Activated CD8-positive, alpha-beta memory T cell treated with anti-CD3 and anti-CD28 coated beads, Interleukin-2, amount 50 U/mL, for 4 hours (primary cell): Measurements from ENCODE around the gene PRSS12.
A peak's percentile ranks its signal among the peaks of the same experiment; 100 is the strongest.
"Not testable (repeated sequence)": the region's sequence is repeated elsewhere in the genome, so short reads cannot be mapped to it uniquely, and the experiment has no call there.

ENCODE experiments used
- DNase-seq: peaks from one replicate; pipeline ENCODE4 v3.0.0-alpha.2; 2020

The PRSS12 gene

DNA sequence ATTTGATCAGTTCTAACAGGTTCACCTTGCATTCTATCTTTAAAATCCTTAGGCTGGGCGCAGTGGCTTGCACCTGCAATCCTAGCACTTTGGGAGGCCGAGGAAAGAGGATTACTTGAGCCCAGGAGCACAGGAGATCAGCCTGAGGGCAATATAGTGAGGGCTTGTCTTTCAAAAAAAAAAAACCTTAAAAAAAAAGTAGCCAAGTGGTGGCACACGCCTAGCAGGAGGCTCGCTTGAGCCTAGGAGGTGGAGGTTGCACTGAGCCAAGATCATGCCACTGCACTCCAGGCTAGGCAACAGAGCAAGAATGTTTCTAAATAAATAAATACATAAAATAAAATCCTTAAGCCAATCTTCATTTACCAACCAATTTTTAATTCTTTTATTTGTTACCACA is 75.6 kb downstream of the PRSS12 start:
- DNase-seq = no peak

DNA sequence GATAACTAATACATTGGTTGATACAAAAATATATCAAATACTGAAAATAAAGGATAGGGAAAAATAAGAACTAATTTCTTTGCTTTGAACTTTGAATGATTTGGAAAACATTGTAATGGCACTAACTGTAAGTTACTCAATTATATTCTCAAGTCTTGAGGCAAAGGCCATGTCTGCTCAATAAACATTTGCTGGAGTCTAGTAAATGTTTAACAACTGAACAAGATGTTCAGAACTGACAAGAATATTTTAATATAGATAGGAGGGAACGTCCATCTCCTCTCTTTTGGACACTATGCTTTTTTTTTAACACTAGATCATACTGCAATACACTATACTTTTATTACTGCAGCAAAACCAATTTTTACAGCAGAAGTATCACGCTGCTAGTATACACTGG is 76.2 kb downstream of the PRSS12 start:
- DNase-seq = no peak

DNA sequence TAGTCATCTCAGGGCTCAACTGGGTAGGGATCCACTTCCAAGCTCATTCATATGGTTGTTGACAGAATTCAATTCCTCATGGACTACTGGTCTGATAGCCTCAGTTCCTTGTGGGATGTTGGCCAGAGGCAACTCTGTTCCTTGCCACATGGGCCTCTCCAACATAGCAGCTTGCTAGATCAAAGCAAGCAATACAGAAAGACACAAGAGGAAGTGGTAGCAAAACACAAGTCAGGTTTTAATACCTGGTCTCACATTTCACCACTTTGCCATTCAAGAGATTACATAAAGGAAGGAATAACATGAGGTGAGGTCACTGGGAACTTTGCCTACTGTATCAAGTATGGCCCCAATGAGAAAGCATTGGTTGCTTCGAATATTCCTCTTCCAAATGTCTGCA is 79.2 kb downstream of the PRSS12 start:
- no peak for DNase-seq

DNA sequence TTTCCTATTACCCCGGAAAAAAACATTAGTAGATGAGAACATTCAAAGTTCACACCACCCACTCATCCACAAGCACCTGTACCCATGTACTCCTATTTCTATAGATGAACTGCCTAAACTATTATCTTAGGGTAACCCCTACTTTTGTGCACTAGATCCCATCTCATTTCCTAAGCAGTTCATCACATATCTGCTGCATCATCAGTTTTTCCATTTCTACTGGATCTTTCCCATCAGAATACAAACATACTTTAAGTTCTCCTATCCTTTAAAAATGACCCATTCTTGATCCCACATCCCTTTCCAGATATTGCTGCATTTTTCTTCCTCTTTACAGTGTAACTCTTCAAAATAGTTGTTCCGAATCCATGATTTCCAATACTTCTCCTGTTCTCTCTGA is 81.0 kb downstream of the PRSS12 start:
- no peak for DNase-seq

DNA sequence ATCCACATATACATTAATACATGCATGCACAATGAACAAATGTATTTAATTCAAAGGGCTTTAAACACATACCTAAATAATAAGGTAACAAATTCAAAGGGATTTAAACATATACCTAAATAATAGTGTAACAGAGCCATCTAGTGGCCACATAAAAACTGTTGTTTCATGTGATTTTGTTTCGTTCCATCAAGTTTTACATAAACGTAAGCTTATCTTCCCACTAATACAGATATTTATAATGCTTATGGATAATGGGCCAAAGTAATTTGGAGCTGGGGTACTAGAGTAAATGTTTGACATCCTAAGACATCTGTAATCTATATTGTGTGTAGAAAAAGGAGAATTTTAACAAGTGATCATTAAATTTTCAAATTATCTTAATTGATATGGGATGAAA is 82.3 kb downstream of the PRSS12 start:
- DNase-seq = no peak

DNA sequence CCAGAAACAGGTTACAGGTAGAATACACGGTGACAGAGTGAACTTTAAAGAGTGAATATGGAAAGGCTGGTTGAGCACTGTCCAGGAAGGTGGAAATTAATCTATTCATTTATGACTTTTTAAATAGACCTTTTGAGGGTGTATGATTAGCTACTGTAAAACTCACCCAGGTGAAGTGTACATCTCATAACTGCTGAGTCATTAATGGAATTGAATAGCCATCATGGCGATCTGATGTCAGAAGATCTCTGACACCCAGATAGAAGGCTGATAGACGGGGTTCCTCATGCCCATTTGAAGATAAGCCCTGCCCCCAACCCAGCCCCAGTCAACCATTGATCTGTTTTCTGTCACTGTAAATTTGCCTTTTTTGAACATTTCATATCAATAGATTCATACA is 84.0 kb downstream of the PRSS12 start:
- DNase-seq = no peak

DNA sequence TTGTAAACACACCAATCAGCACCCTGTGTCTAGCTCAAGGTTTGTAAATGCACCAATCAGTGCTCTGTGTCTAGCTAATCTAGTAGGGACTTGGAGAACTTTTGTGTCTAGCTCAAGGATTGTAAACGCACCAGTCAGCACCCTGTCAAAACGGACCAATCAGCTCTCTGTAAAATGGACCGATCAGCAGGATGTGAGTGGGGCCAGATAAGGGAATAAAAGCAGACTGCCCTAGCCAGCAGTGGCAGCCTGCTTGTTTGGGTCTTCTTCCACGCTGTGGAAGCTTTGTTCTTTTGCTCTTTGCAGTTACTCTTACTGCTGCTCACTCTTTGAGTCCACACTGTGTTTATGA is 86.7 kb downstream of the PRSS12 start:
- not testable (repeated sequence) for DNase-seq

DNA sequence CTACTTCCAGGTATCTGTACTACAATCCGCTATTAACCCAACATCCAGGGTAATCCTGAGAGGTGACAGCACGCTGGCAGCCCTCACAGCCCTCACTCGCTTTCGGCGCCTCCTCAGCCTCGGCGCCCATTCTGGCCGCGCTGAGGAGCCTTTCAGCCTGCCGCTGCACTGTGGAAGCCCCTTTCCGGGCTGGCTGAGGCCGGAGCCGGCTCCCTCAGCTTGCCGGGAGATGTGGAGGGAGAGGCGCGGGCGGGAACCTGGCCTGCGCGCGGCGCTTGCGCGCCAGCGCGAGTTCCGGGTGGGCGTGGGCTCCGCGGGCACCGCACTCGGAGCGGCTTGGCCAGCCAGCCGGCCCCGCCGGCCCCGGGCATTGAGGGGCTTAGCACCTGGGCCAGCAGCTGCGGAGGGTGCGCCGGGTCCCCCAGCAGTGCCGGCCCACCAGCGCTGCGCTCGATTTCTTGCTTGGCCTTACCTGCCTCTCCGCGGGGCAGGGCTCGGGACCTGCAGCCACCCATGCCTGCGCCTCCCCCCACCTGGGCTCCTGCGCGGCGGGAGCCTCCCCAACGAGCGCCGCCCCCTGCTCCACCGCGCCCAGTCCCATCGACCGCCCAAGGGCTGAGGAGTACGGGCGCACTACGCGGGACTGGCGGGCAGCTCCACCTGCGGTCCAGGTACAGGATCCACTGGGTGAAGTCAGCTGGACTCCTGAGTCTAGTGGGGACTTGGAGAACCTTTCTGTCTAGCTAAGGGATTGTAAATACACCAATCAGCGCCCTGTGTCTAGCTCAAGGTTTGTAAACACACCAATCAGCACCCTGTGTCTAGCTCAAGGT is 87.3 kb downstream of the PRSS12 start:
- peak; percentile 22 for DNase-seq

DNA sequence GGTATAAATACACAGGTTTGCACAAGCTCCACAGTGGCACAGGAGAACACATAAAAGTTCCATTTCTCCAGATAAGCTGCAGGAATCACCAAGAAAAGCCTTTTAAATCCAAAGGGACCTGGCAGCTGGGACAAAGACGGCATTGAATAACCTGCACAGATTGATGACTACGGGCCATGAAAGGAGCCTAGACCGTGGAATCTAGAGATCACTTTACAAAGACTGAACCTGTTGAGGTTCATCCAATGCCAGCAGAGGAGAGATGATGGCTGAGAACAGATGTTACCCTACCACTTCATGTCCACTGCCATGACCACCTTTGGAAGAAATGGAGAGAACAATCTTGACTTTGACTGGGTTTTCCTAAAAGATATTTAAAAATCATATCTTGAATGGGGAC is 88.7 kb downstream of the PRSS12 start:
- no peak for DNase-seq

DNA sequence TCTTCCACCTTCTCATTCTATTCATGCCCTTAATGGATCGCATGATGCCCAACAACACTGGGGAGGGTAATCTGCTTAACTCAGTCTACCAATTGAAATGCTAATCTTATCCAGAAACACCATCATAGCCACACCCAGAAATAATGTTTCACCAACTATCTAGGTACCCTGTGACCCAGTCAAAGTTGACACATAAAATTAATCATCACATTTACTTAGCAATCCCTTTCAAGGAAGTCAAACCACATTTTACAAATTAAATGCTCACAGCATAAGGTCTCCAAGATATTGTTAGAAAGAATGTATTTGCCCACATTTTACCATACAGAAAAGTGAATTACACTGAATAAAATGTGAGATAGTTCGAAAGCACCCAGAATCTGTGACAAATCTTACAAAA is 92.5 kb downstream of the PRSS12 start:
- DNase-seq = no peak

DNA sequence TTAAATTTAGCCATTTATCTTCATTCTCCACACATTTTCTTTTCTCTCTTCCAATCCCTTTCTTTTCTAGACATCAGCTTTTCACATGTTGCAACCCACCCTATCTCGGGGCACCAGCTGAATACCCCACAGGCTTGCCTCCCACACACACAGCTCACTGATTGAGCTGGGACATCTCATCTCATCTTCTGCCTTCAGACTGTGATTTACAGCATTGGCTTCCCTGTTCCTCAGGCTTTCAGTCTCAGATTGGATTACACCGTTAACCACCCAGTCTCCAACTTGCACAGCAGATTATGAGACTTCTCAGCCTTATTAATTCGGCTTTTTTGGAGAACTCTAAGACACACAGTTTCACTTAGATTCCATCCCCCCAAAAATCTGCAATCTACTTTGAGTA is 93.7 kb downstream of the PRSS12 start:
- no peak for DNase-seq

DNA sequence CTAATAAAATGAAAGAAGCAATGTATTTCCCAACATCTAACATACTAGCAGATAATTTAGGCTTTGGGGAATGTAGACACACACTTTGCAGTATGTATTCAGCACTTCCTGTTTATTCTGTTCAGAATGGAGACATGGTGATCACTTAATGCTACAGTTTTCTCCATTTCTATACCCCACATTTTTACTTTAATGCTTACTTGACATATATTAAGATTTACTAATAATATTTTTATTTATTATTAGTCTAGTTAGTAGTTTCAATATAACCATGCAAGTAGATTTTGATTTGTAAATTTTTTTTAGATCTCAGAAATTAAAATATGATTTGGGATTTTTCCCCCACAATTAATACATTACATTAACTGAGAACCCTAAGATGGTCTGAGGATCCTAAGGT is 98.4 kb downstream of the PRSS12 start:
- DNase-seq = no peak

DNA sequence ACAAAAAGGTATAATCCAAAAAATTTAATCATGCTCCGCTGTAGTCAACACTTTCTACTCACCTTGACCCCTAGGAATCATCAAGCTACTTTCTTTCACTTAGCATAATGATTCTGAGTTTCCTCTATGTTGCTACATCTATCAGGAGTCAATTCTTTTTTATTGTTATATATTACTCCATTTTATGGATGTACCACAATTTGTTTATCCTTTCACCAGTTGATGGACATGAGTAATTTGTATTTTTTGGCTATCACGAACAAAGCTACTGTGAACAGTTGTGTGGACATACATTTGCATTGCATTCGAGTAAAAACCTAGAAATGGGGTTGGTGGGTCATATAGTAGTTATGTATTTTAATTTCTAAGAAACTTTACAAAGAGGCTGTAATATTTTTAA is 102.9 kb downstream of the PRSS12 start:
- no peak for DNase-seq

DNA sequence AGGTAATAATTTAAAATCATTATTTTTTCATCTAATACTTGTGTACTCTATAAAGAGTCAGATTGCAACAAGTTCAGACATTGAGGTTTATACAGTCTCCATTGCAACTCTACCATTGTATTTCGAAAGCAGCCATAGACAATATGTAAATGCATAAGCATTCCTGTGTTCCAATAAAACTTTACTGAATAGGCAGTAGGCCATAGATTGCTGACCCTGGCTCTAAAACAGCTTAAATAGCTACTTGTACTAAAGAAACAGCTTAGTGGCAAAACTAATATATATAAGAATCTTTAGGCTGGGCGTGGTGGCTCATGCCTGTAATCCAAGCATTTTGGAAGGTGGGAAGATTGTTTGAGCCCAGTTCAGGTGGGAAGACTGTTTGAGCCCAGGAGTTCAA is 115.3 kb downstream of the PRSS12 start:
- no peak for DNase-seq

DNA sequence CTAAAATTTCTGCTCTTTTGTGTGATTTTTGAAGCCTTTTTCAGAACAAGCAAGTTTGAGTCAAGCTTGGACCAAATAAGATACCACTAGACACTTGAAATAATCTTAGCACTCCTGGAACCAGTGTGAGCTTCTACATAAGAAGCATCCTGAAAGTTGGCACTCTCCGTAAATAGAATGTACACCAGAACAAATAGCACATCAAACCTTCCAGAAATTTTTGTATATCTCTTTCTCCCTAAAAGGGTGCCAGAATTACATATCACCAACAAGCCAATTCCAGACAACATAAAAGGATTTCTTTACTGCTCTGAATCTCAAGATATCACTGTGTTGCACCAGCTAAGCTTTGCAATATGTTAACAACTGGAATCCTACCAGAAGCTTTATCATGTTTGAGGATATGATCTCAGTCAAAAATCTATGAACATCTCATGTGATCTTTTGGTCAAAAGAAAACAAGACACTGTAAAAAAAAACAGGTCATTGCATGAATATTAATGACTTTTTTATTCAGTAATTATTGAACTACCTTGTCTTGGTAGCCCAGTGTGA is 117.2 kb downstream of the PRSS12 start:
- DNase-seq = no peak
